HG03196 (cell line): Measurements from ENCODE around the gene SRRT.
"Not testable (repeated sequence)": the region's sequence is repeated elsewhere in the genome, so short reads cannot be mapped to it uniquely, and the experiment has no call there.

Experiments
- ATAC-seq: cut with Tn5 transposase; IDR thresholded peaks from one replicate; pipeline ENCODE4 v1.9.1; 2021; ENCODE audit not compliant: unreplicated experiment

The SRRT gene

DNA sequence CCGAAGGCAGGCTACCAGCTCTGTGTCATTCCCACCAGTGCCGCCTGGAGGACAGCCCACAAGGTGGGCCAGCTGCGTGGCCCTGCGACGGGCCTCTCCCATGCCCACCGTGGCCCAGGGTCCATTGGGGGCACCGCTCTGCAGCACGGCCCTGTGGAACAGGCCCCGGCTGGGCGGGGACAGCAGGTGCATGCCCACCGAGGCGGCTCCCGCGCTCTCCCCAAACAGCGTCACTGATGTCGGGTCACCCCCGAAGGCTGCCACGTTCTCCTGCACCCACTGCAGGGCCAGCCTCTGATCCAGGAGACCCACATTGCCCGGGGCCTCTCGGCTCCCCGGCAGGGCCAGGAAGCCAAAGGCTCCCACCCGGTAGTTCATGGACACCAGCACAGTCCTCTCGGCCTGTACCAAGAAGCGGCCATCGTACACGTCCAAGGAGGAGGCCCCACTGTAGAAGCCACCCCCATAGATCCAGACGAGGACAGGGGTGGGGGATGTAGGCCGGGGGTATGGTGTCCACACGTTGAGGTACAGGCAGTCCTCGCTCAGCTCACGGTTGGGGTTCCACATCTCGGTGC is 18.5 kb downstream of the SRRT start:
- no peak for ATAC-seq

DNA sequence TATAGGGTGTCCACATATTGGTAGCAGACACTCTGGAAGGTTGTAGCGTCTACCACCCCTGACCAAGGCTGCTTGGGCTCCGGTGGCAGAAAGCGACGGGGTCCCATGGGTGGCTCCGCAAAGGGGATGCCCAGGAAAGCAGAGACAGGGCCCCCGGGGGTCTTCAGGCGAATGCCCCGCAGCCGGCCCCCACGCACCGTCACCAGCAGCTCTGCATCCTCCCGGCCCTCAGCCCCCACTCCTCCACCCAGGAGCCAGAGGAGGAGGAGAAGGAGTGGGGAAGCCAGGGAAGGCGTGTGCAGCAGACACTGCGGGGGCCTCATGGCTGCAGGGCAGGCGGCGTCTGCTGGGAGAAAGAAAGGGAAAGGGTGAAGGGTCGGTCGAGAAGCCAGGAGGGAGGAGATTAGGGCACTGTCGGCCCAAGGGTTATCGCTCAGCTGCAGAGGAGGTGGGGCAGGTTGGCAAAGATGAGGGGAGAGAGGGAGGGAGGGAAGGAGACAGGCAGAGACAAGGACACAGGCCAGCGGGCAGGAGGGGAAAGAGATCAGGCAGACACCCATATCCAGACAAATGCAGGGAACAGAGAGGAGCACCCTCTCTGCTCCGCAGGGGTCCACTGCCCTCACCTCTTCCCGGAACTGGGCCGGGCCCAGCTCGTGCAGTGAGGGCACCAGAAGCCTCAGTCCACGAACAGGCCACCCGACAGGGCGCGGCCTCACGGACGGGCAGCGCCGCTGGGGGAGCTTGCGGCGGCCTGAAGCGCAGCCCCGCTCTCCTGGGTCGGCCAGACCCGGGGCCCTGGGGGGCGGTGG is 19.2 kb downstream of the SRRT start:
- no peak for ATAC-seq

DNA sequence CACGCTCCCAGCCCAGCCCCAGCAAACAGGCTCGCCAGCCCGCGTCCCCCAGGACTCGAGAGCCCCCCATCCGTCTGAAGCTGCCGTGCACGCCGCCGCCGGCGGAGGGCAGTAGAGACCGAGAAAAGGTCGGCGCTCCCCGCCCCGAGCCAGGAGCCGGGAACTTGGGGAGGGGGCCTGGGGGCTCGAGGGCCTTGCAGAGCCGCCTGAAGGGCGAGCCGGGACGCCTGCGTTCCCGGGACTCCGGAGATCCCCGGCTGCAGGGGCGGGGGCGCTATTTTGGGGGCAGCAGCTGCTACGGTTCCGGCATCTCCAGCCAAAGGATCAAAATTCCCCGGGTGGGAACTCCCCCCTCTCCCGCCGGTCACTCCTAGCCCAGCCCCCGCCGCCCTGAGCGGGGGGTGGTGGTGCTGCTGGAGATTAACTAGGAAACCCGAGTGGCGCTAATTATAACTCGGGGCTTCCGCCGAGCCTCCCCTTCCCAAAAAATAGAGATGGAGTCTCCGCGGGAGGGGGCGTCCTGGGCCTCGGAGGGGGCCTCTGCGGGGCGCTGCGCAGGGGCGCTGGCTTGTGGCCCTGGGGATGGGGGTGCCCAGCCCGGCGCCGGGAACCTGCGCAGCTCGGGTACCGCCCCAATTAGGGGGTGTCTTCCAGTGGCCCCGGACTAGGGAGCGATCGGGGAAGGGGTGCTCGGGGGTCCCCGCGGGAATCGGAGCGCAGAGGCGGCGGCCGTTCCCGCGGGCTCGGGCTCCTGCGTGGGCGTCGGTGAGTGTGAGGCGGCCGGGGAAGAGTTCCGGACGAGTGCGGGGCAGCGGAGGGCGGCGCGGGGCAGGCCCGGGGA is 20.2 kb downstream of the SRRT start:
- no peak for ATAC-seq

DNA sequence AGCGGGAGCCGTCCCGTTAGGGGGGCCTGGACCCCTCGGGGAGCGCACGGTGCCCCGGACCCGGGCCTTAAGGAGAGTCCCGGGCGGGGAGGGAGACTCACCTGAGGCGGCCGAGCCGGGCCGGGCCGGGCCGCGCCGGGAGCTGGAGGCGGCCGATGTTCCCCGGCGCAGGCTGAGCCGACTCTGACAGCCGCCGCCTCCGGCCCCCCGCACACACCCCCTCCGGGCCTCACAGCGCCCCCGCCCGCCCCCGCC is 20.7 kb downstream of the SRRT start, which contains the start of gene ACHE:
Gene ACHE (minus strand): TSS at position 188 of the 255 bp plus-strand sequence. CDS start 1,656 bp downstream, outside the sequence.
- ATAC-seq, result no peak

DNA sequence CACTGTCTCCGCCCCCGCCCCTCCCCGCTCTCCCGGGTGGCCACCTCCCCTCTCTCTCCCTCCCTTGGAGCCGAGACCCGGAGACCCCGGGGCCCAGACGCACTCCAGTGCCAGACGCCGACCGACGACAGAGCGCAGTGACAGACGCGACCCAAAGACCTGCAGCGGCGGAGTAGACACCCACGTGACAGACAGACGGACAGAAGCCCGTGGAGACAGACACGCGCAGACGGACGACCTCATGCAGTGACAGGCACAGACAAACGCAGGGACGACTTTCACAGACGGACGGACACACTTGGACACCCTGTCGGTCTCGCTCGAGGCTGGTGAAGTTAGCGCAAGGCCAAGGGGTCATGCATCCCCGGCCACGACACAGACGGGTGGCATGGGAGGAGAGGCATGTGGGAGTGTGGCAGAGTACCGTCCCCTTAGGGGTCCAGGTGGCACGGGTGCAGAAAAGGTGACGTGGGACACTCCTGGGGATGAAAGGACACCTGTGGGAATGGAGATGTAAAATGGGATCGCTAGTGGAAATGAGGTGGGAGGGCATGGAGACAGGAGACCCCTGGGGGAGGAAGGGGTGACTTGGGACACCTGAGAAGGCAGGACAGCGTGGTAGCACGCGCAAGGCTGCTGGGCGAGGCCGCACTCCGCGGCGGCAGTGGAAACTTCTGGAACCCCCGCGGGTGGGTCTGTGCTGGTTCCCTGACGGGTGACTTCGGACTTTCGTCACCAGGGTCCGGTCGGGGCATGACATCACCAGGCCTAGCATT is 21.2 kb downstream of the SRRT start:
- no peak for ATAC-seq

DNA sequence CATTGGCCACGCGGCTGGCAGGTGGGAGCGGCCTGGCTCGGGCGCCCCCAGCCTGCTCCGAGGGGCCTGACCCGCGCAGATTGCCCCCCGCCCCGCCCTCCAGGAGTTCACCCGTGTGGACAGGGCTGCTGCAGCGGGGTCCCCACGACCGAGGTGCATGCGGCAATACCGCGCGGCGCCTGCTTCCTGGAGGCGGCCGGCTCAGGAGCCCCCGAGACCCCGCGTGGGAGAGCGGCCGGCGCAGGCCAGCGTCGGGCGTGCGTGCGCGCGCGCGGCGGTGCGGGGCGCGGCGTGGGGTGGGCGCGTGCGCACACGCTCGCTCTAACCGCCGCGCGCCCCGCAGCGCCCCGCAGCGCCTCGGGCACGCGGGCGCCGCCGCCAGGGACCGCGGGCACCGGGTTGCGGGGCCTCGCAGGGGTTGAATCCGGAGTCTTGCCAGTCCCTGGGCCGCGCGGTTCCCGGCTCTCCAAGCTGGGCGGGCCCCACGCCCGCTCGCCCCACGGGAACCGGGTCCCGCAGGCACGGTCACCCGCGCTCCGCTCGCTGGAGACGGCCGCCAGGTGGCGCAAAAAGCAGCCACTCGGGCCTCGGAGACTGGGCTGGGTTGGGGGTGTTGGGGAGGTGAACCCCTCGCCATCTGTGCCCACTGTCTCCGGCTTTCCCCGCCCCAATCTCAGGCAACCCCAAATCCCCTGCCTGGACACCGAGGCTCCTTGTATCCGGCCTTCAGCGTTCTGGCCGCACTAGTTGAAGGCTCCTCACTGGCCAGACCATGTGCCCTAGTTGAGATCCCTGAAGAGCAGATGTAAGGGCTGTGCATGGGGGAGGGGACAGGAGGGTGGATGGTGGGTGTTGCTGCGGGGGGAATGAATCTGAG is 22.1 kb downstream of the SRRT start:
- ATAC-seq, result no peak

DNA sequence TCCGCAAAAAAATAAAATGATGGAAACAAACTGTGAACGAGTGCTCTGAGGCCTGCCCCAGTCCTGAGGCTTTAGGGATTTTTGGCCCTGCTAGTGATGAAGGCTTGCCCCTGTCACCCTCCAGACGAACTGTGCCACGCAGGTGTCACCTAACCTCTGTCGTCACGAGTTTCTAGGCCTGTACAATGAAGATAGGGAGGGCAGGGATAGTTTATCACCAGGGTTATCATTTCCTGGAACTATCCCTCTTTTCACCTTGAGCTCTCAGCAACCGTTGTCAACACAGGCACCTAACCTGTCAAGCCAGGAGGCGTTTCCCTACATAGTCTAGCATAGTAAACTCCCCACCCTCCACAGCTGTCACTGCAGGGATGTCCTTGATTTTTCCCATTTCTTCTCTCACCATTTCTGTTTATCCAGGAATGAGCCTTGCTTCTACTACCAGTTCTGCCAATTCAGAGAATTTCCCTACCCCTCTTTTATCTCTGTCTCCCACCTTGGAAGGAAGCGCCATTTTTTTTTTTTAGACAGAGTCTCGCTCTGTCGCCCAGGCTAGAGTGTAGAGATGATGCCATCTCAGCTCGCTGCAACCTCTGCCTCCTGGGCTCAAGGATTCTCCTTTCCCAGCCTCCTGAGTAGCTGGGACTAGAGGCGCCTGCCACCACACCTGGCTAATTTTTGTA is 23.0 kb downstream of the SRRT start:
- ATAC-seq, result no peak

DNA sequence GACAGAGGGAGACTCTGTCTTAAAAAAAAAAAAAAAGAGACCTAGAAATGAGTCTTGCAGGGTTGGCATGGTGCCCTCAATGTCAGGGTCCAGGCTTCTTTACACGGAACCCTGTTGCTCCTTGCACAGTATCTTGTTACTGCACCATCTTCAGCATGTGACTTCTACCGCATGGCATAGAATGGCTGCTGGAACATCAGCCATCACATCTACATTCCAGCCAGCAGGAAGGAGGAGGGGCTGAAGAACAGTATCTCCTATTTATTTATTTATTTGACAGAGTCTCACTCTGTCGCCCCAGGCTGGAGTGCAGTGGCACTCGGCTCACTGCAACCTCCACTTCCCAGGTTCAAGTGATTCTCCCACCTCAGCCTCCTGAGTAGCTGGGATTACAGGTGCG is 24.5 kb downstream of the SRRT start:
- no peak for ATAC-seq

DNA sequence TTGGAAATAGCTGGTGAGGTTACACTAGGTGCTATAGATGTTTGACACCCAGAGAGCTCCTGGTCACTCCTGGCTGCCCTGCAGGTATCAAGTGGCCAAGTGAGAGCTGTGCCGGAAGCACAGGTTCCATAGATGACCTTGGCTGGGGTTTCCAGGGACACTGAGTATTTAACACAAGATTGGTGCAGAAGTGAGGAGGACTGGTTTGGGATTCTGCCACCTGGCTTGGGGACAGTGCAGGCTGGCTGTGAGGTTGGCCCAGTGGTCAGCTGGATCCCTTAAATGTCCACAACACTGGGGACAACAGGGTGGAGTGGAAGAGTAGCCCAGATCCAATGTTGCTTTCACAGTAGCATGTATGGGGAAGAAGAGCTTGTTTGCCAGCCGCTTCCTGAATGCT is 26.1 kb downstream of the SRRT start:
- ATAC-seq, result no peak

DNA sequence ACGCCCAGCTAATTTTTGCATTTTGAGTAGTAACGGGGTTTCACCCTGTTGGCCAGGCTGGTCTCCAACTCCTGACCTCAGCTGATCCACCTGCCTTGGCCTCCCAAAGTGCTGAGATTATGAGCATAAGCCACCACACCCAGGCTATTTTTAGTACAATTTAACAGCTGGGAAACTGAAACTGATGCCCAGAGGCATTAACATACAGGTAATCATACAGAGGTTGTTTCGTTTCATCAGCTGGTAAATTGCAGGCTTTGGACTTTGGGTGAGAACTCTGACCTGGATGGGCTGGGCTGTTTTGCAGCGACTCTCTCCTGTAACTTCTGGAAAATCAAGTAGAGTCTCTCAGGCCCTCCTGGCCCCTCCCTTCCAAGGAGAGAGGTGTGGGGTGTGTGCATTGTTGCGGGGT is 27.0 kb downstream of the SRRT start:
- ATAC-seq, result no peak

DNA sequence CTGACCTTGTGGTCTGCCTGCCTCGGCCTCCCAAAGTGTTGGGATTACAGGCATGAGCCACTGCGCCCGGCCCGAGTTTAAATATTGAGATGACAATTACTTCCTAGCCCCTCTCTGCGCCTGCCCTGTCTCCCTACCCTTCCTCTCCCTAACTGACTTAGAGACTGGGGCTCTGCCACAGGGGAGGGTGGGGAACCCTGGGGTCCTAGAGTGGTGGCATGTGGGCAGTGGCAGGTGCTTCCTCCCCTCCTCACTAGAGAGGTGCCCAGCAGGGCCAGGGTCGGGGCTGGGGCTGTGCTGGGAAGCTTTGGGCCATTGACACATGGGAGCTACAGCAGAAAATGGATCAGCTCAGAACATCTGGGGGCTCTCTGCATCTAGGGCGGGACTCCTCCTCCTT is 27.7 kb downstream of the SRRT start:
- ATAC-seq, result no peak

DNA sequence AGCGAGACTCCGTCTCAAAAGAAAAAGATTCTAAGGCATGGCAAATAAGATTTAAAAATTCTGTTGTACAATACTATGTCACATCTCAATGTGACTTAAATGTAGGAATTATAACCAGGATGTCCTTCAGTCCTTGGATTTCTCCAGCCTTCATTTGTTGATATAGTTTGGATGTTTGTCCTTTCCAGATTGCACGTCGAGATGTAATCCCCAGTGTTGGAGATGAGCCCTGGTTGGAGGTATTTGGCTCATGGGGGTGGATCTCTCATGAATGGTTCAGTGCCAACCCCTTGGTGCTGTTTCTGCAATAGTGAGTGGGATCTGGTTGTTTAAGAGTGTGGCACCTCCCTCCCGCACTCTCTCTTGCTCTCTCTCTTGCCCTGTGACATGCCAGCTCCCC is 33.6 kb downstream of the SRRT start:
- no peak for ATAC-seq

DNA sequence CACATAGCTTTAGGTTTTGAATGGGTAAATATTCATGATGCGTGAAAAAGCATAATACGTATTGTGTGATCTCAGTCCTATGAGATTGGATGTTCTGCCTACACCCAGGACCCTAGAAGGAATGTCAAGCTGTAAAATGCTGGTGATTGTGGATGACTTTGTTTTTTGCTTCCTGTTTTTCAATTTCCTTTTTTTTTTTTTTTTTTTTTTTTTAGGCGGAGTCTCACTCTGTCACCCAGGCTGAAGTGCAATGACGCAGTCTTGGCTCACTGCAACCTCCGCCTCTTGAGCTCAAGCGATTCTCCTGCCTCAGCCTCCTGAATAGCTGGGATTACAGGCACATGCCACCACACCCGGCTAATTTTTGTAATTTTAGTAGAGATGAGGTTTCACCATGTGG is 35.5 kb downstream of the SRRT start:
- not testable (repeated sequence) for ATAC-seq

DNA sequence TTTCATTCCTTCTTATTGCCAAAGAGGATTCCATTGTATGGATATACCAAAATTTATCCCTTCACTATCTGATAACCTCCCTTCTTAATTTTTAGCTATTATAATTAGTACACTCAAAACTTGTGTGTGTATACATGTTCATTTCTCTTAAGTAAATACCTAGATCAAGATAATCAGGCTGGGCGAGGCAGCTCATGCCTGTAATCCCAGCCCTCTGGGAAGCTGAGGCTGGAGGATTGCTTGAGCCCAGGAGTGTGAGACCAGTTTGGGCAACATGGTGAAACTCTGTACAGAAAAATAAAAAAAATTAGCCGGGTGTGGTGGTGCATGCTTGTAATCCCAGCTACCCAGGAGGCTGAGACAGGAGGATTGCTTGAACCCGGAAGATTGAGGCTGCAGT is 36.6 kb downstream of the SRRT start:
- ATAC-seq, result no peak

DNA sequence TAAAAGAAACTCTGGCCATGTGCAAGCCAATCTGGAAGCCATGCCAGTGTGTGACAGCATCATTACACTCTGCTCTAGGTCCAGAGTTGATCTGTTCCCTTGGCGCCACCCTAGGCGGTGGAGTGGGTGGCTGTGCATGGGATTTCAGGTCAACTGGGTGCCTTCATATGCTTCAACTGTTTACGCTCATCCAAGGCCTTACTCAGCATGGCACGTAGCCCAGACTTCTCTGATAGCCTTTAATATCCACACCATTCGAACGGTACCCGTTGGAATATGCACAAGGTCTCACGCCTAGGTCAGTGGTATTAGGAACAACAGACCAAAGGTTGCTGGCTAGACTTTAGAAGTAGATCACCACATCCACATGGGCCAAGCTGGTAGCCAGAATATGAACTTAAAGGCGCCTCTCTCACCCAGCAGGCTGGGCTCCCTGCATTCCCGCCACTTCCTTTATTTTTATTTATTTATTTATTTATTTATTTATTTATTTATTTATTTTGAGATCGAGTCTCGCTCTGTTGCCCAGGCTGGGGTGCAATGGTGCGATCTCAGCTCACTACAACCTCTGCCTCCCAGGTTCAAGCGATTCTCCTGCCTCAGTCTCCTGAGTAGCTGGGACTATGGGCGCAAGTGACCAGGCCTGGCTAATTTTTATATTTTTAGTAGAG is 39.4 kb downstream of the SRRT start:
- no peak for ATAC-seq

DNA sequence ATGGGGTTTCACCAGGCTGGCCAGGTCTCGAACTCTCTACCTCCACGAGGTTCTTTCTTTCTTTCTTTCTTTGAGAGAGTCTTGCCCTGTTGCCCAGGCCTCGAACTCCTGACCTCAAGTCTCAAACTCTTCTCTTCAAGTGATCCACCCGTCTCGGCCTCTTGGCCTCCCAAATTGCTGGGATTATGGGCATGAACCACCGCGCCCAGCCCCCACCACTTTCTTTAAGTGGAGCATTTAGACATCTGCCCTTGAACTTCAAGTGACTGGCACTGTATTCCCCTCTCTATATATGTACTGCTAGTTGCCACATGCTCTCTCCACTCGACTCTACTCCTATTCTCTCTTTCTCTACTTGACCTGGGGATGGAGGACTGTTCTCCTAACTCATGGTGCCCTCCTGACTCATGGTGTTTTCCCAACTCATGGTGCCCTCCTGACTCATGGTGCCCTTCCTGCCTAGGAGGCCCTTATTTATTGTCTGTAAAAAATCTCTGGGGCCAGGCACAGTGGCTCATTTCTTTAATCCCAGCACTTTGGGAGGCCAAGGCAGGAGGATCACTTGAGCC is 40.1 kb downstream of the SRRT start:
- ATAC-seq, result no peak

DNA sequence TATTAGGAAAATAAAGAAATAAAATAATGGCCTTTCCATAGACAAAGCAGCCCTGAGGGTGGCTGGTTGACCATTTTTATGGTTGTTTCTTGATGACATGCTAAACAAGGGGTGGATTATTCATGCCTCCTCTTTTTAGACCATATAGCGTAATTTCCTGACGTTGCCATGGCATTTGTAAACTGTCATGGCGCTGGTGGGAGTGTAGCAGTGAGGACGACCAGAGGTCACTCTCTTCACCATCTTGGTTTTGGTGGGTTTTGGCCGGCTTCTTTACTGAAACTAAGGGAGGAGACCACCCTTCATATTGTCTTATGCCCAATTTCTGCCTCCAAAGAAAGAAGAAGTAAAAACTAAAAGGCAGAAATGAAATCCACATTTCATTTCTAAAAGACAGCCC is 44.4 kb downstream of the SRRT start:
- ATAC-seq, result not testable (repeated sequence)

DNA sequence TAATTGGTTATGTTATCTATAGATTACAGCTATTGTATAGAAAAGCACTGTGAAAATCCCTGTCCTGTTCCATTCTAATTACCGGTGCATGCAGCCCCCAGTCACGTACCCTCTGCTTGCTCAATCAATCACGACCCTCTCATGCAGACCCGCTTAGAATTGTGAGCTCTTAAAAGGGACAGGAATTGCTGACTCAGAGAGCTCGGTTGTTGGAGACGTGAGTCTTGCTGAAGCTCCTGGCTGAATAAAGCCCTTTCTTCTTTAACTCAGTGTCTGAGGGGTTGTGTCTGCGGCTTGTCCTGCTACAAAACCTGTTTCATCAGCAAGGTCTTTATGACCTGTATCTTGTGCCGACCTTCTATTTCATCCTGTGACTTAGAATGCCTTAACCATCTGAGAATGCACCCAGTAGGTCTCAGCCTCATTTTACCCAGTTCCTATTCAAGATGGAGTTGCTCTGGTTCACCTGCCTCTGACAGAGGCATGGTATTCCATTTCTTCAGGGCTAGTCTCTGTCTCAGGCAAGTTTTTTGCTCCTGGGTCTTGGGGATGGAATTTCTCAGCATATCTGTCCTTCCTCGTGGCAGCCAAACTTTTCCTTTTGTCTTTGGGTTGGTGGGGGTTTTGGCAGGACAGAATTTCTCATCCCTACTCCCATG is 45.0 kb downstream of the SRRT start:
- not testable (repeated sequence) for ATAC-seq
